ENCODE data around the gene CACNA2D2. TPM values are rescaled to one million over a fixed set of nuclear protein-coding genes. Genes with fewer than 3 reads are reported as not detected.

The CACNA2D2 gene
- total RNA-seq, 1 experiment from 2014 or later: not detected

DNA sequence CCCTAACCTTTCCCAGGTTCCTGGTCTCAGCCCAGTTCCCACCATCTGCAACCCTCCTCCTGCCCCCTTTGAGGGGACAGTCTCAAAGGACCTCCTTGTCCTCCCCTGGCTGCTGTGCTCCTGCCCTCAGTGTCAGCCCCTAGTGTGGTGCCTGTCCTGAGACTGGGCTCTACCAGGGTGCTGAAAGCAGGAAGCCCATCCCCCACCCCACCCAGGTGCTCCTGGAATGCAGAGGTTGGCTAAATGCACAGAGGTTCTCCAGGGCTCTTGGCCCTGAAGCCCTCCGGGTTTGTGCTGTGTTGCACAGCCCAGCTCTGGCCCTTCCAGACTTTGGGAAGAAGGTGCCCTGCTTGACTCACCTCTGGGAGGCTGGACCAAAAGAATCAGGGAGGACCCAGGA is 42.3 kb upstream of the CACNA2D2 start:
- no peak overlapping the region for H3K4me2 ChIP-seq
- no peaks in the 10 kb centered on the region for H3K27me3 ChIP-seq (ENCODE audit: insufficient read depth, low read depth)
- DNase-seq: no peak
- no peaks in the 10 kb centered on the region for H3K9me2 ChIP-seq (ENCODE audit: insufficient read depth)
- H3K4me3 ChIP-seq: no peak overlapping the region
- no peak overlapping the region for H3K27ac ChIP-seq
- CTCF ChIA-PET: interaction anchor here (0.6 kb wide), 1 partner anchor 53 kb away, joined by 16 read pairs; no protein-coding TSS in a partner anchor
- no TSS peak for BruUV-seq (replicated peaks)
- H3K36me3 ChIP-seq (ENCODE audit: low read depth): no peaks in the 10 kb centered on the region
- no peaks in the 10 kb centered on the region for H3K9me3 ChIP-seq (ENCODE audit: insufficient read depth, low read depth)
- POLR2A ChIA-PET (ENCODE audit: unreplicated experiment): no interaction called here
- H3K4me1 ChIP-seq (replicated peaks; ENCODE audit: insufficient read depth): no peaks in the 10 kb centered on the region
- no peaks in the 10 kb centered on the region for H4K20me1 ChIP-seq (ENCODE audit: insufficient read depth)
- TF ChIP-seq, protein P1, sequence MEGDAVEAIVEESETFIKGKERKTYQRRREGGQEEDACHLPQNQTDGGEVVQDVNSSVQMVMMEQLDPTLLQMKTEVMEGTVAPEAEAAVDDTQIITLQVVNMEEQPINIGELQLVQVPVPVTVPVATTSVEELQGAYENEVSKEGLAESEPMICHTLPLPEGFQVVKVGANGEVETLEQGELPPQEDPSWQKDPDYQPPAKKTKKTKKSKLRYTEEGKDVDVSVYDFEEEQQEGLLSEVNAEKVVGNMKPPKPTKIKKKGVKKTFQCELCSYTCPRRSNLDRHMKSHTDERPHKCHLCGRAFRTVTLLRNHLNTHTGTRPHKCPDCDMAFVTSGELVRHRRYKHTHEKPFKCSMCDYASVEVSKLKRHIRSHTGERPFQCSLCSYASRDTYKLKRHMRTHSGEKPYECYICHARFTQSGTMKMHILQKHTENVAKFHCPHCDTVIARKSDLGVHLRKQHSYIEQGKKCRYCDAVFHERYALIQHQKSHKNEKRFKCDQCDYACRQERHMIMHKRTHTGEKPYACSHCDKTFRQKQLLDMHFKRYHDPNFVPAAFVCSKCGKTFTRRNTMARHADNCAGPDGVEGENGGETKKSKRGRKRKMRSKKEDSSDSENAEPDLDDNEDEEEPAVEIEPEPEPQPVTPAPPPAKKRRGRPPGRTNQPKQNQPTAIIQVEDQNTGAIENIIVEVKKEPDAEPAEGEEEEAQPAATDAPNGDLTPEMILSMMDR (conservative IDR thresholded peaks at IDR 0.05): no peak
- no peak for TF ChIP-seq EZH2 (IDR thresholded peaks at IDR 0.05; ENCODE audit: low read depth)
- intact Hi-C loops (cut with micrococcal nuclease; ENCODE audit: unreplicated experiment): no loop called here
- H3F3A ChIP-seq (ENCODE audit: insufficient read depth, low read depth): no peaks in the 10 kb centered on the region
- H3K79me2 ChIP-seq (ENCODE audit: low read depth): no peaks in the 10 kb centered on the region
- no peak overlapping the region for H2AFZ ChIP-seq

DNA sequence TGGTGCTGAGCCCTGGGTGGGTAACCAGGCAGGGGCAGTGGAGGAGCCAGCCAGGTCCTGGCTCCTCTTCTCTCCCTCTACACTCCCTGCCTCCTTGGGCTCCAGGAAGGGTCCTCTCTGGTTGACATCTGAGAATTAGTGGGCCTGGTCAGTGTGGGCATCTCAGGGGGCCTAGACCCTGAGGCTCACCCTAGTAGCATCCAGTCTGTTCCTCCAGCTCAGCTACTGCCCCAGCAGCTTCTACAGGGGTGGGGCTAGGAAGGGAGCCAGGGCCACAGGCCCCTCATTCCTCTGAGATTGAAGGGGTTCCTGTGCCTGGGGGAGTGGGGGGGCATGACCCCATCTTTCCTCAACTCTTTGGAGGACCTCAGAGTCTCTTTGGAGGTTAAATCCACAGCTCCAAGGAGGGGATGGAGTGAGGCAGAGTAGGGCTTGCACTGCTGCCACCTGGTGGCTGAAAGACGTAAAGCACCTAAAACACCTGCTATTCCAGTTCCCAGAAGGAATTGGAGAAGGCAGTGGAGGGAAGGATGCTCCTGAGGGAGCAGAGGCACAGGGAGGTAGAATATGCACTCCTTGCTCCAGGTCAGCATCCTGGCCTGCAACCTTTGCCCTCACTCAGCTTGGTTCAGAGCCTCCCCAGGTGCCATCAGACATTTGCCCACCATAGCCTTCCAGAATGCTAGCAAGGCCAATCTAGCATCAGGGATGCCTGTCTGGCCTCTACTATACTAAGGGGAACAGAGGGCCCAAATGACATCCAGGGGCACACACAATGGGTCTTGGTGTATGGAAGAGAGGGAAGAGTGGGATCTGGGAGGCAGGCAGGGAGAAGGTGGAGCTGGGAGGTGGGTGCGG is 39.0 kb upstream of the CACNA2D2 start:
- H3K27me3 ChIP-seq (ENCODE audit: insufficient read depth, low read depth): peaks cover 26% of the 10 kb centered on the region
- no peak overlapping the region for H3K4me3 ChIP-seq
- H3K27ac ChIP-seq: no peak overlapping the region
- BruUV-seq (replicated peaks): no TSS peak
- H3K9me3 ChIP-seq (ENCODE audit: insufficient read depth, low read depth): no peaks in the 10 kb centered on the region
- H3K36me3 ChIP-seq (ENCODE audit: low read depth): no peaks in the 10 kb centered on the region
- H3F3A ChIP-seq (ENCODE audit: insufficient read depth, low read depth): no peaks in the 10 kb centered on the region
- TF ChIP-seq EZH2 (IDR thresholded peaks at IDR 0.05; ENCODE audit: low read depth): no peak
- TF ChIP-seq, protein P1 (conservative IDR thresholded peaks at IDR 0.05): peak; percentile 83
- H3K4me2 ChIP-seq: no peak overlapping the region
- H3K4me1 ChIP-seq (replicated peaks; ENCODE audit: insufficient read depth): no peaks in the 10 kb centered on the region
- H4K20me1 ChIP-seq (ENCODE audit: insufficient read depth): no peaks in the 10 kb centered on the region
- no peak overlapping the region for H2AFZ ChIP-seq
- H3K9me2 ChIP-seq (ENCODE audit: insufficient read depth): no peaks in the 10 kb centered on the region
- peak; percentile 42 to 71 for DNase-seq
- intact Hi-C loops (cut with micrococcal nuclease; ENCODE audit: unreplicated experiment): loop anchor here (1.0 to 2.0 kb wide), 3 partner anchors 106 to 350 kb away; no protein-coding TSS in a partner anchor
- CTCF ChIA-PET: interaction anchor here (0.5 to 1.6 kb wide), 6 partner anchors 25 to 1955 kb away, joined by 3 to 11 read pairs (median 4); partner anchors contain the start of genes CYB561D2 and NPRL2
- POLR2A ChIA-PET (ENCODE audit: unreplicated experiment): no interaction called here
- no peaks in the 10 kb centered on the region for H3K79me2 ChIP-seq (ENCODE audit: low read depth)

DNA sequence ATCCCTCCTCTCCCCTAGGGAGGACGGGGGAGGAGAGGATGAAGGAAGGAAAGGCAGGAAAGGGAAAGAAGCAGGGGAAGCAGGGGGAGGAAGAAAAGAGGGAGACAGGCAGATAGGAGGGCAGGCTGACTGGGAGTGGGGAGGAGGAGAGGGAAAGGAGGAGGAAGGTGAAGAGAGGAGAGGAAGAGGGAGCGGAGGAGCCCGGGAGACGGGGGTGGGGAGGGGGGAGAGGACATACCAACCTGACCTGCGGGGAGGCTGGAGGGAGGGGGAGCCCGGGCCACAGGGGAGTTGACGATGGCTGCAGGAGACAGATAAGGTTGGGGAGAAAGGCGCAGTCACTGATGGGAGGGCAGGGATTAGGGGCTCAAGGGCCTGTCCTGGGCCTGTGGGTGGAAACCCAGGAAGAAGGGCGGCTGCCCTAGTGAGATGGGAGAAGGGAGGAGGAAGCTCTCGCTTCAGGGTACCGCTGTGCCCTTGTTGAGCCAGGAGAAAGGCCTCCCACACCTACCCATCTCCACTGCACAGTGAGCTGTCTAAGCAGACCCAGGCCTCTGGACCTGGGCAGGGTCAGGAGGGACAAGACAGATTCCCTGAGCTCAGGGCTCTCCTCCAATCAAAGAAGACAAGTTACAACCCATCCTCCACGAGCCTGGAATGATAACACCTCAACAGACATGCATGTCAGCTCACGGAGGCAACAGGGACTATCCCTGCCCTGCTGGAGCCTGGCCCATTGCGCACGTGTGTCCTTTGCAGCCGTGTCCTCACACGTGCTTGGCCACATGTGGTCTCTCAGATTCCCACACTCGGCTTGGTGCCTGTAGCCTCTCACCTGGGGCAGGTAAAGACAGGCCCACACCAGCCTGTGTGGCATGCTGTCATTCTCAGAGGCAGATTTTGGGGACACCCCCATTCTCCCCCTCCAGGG is 36.2 kb upstream of the CACNA2D2 start:
- ChIA-PET POLR2A (ENCODE audit: unreplicated experiment) (no interaction called here), CTCF (interaction anchor here (0.6 kb wide), 3 partner anchors 17 to 88 kb away, joined by 3 read pairs; no protein-coding TSS in a partner anchor)
- no peaks in the 10 kb centered on the region for H3F3A ChIP-seq (ENCODE audit: insufficient read depth, low read depth)
- no peak overlapping the region for H3K4me2 ChIP-seq
- no peaks in the 10 kb centered on the region for H3K9me3 ChIP-seq (ENCODE audit: insufficient read depth, low read depth)
- no peak overlapping the region for H3K4me3 ChIP-seq
- DNase-seq: no peak
- H3K4me1 ChIP-seq (replicated peaks; ENCODE audit: insufficient read depth): no peaks in the 10 kb centered on the region
- no TSS peak for BruUV-seq (replicated peaks)
- H3K27ac ChIP-seq: no peak overlapping the region
- H3K79me2 ChIP-seq (ENCODE audit: low read depth): no peaks in the 10 kb centered on the region
- H3K36me3 ChIP-seq (ENCODE audit: low read depth): no peaks in the 10 kb centered on the region
- no peaks in the 10 kb centered on the region for H3K9me2 ChIP-seq (ENCODE audit: insufficient read depth)
- intact Hi-C loops (cut with micrococcal nuclease; ENCODE audit: unreplicated experiment): no loop called here
- peaks cover 50% of the 10 kb centered on the region for H3K27me3 ChIP-seq (ENCODE audit: insufficient read depth, low read depth)
- no peaks in the 10 kb centered on the region for H4K20me1 ChIP-seq (ENCODE audit: insufficient read depth)
- TF ChIP-seq EZH2 (IDR thresholded peaks at IDR 0.05; ENCODE audit: low read depth): no peak
- TF ChIP-seq, protein P1 (conservative IDR thresholded peaks at IDR 0.05): no peak
- no peak overlapping the region for H2AFZ ChIP-seq

Data from PC-9 (cell line).